ENCODE data around the gene ORC2.

GRCh38 chr2:200944467-200945394, 18.7 kb downstream of the ORC2 start:
- TF ChIP-seq EZH2 (IDR thresholded peaks at IDR 0.05; ENCODE audit: insufficient read depth, low read length) (no peak), CTCF (IDR thresholded peaks at IDR 0.05; ENCODE audit: insufficient read depth, low read depth, low read length) (no peak)

All from astrocyte (in vitro differentiated cells and primary cell).